ENCODE results near the gene MYO3B.

- no peak for TF ChIP-seq CTCF (IDR thresholded peaks at IDR 0.05; ENCODE audit: borderline replicate concordance, extremely low read depth, low read length, poor library complexity, severe bottlenecking)
- peak; percentile 64 for TF ChIP-seq EZH2 (IDR thresholded peaks at IDR 0.05; ENCODE audit: borderline replicate concordance, low read depth, low read length, severe bottlenecking)
These were observed 327.8 kb downstream of the MYO3B start for GRCh38 chr2:170505631-170506275.

All from DND-41 (cell line).